Naive B cell (primary cell): ENCODE measurements around the gene ENPP7. TPM values are rescaled to one million over a fixed set of nuclear protein-coding genes. Genes with fewer than 3 reads are reported as not detected.

Experiments
- ATAC-seq, 2 donors: fragments of 150-1000 bp; cut with Tn5 transposase; 2 replicates each; pipeline ENCODE4 v1.10.0; 2021; ENCODE audit warnings: low read depth in 2 of 2, mild to moderate bottlenecking in 2 of 2, moderate library complexity in 2 of 2
- DNase-seq: peaks from one replicate; pipeline ENCODE4 v3.0.0; 2022
- H3K27ac Mint-ChIP-seq, 6 donors: one replicate each; pipeline ENCODE4 v1.8.0; 2020 to 2022; ENCODE audit warnings: mild to moderate bottlenecking in 6 of 6, mixed read lengths in 6 of 6, moderate library complexity in 5 of 6, inconsistent platforms in 2 of 6
- H3K27me3 Mint-ChIP-seq, 3 donors: one replicate each; pipeline ENCODE4 v1.8.0; 2021 to 2022; ENCODE audit warnings: mixed read lengths in 3 of 3, mild to moderate bottlenecking in 1 of 3
- H3K36me3 Mint-ChIP-seq, 2 donors: one replicate each; pipeline ENCODE4 v1.8.0; 2020 to 2022; ENCODE audit warnings: mixed read lengths in 2 of 2, inconsistent platforms in 1 of 2, mild to moderate bottlenecking in 1 of 2
- H3K4me1 Mint-ChIP-seq, 3 donors: one replicate each; pipeline ENCODE4 v1.8.0; 2020 to 2022; ENCODE audit warnings: mixed read lengths in 3 of 3, inconsistent platforms in 1 of 3, mild to moderate bottlenecking in 1 of 3, moderate library complexity in 1 of 3
- H3K4me3 Mint-ChIP-seq, 8 donors: one replicate each; pipeline ENCODE4 v1.8.0; 2020 to 2022; ENCODE audit warnings: mild to moderate bottlenecking in 8 of 8, mixed read lengths in 8 of 8, moderate library complexity in 8 of 8, inconsistent platforms in 2 of 8
- H3K9me3 Mint-ChIP-seq, 7 donors: one replicate each; pipeline ENCODE4 v1.8.0; 2020 to 2022; ENCODE audit warnings: mixed read lengths in 7 of 7, mild to moderate bottlenecking in 5 of 7, inconsistent platforms in 2 of 7, moderate library complexity in 1 of 7
- polyA plus RNA-seq, 6 donors: library from polyadenylated mRNA; unstranded; fragments of 300-500 nt; fragmentation: Illumina TruSeq; gene quantifications; one replicate each; pipeline ENCODE4 v1.2.3, GENCODE V29; 2021; ENCODE audit warnings: low read depth in 6 of 6

The ENPP7 gene
- polyA plus RNA-seq, 6 donors from 2014 or later, result 0.13 to 0.32 (median 0.19) TPM; not detected in 3

- Mint-ChIP-seq H3K4me1 (peaks cover 6 to 11% (median 11%) of the 10 kb centered on the region in 3 donors), H3K4me3 (no peak overlapping the region), H3K27ac (peak overlapping the region in 1 of 6 donors; percentile 38), H3K36me3 (no peaks in the 10 kb centered on the region), H3K9me3 (peaks cover 0 to 1% (median 0%) of the 10 kb centered on the region in 7 donors), H3K27me3 (peaks cover 11 to 79% (median 70%) of the 10 kb centered on the region in 3 donors)
- DNase-seq (no peak), ATAC-seq (no peak)
These were observed 35.4 kb upstream of the ENPP7 start for GRCh38 chr17:79695293-79695790.

GRCh38 chr17:79695797-79696609, 34.7 kb upstream of the ENPP7 start:
- peaks cover 6 to 11% (median 11%) of the 10 kb centered on the region in 3 donors for H3K4me1 Mint-ChIP-seq
- ATAC-seq, result no peak
- peak overlapping the region in 1 of 6 donors; percentile 90 for H3K27ac Mint-ChIP-seq
- DNase-seq, result no peak
- no peak overlapping the region for H3K4me3 Mint-ChIP-seq
- peaks cover 11 to 76% (median 66%) of the 10 kb centered on the region in 3 donors for H3K27me3 Mint-ChIP-seq
- H3K9me3 Mint-ChIP-seq, result peaks cover 0 to 1% (median 0%) of the 10 kb centered on the region in 7 donors
- no peaks in the 10 kb centered on the region for H3K36me3 Mint-ChIP-seq

GRCh38 chr17:79696610-79696982, 34.1 kb upstream of the ENPP7 start:
- H3K9me3 Mint-ChIP-seq, result peaks cover 0 to 1% (median 0%) of the 10 kb centered on the region in 7 donors
- H3K4me1 Mint-ChIP-seq, result peaks cover 6 to 11% (median 11%) of the 10 kb centered on the region in 3 donors
- H3K36me3 Mint-ChIP-seq, result no peaks in the 10 kb centered on the region
- H3K27ac Mint-ChIP-seq, result peak overlapping the region in 1 of 6 donors; percentile 78
- DNase-seq (no peak), ATAC-seq (no peak)
- no peak overlapping the region for H3K4me3 Mint-ChIP-seq
- H3K27me3 Mint-ChIP-seq, result peaks cover 11 to 76% (median 66%) of the 10 kb centered on the region in 3 donors

- Mint-ChIP-seq H3K4me3 (no peak overlapping the region), H3K4me1 (peaks cover 6 to 11% (median 11%) of the 10 kb centered on the region in 3 donors), H3K36me3 (no peaks in the 10 kb centered on the region), H3K27ac (no peak overlapping the region), H3K9me3 (no peaks in the 10 kb centered on the region), H3K27me3 (peaks cover 11 to 62% (median 54%) of the 10 kb centered on the region in 3 donors)
- DNase-seq (no peak), ATAC-seq (no peak)
These were observed 32.4 kb upstream of the ENPP7 start for GRCh38 chr17:79698146-79698846.

- Mint-ChIP-seq H3K4me3 (no peak overlapping the region), H3K9me3 (peaks cover 0 to under 1% (median 0%) of the 10 kb centered on the region in 7 donors), H3K36me3 (no peaks in the 10 kb centered on the region), H3K27ac (peak overlapping the region in 1 of 6 donors; percentile 70), H3K27me3 (peaks cover 11 to 56% (median 44%) of the 10 kb centered on the region in 3 donors), H3K4me1 (peaks cover 6 to 11% (median 11%) of the 10 kb centered on the region in 3 donors)
- no peak for ATAC-seq
- DNase-seq, result no peak
These were observed 31.2 kb upstream of the ENPP7 start for GRCh38 chr17:79699386-79700036.

- Mint-ChIP-seq H3K9me3 (peaks cover 0 to 2% (median 0%) of the 10 kb centered on the region in 7 donors), H3K4me3 (no peak overlapping the region), H3K27me3 (peaks cover 11 to 46% (median 36%) of the 10 kb centered on the region in 3 donors), H3K27ac (no peak overlapping the region), H3K4me1 (peaks cover 6 to 11% (median 11%) of the 10 kb centered on the region in 3 donors), H3K36me3 (no peaks in the 10 kb centered on the region)
- no peak for DNase-seq
- no peak for ATAC-seq
These were observed 30.2 kb upstream of the ENPP7 start for GRCh38 chr17:79700592-79700991.

GRCh38 chr17:79702034-79702433, 28.7 kb upstream of the ENPP7 start:
- no peak for DNase-seq
- Mint-ChIP-seq H3K27ac (no peak overlapping the region), H3K27me3 (peaks cover 3 to 41% (median 21%) of the 10 kb centered on the region in 3 donors), H3K36me3 (no peaks in the 10 kb centered on the region), H3K9me3 (peaks cover 0 to 2% (median 0%) of the 10 kb centered on the region in 7 donors), H3K4me1 (peaks cover 4 to 9% (median 8%) of the 10 kb centered on the region in 3 donors), H3K4me3 (no peak overlapping the region)
- ATAC-seq, result no peak

GRCh38 chr17:79702550-79703236, 28.1 kb upstream of the ENPP7 start:
- Mint-ChIP-seq H3K4me1 (peaks cover 0 to 5% (median 3%) of the 10 kb centered on the region in 3 donors), H3K9me3 (peaks cover 0 to 2% (median 0%) of the 10 kb centered on the region in 7 donors), H3K27me3 (peaks cover 0 to 35% (median 15%) of the 10 kb centered on the region in 3 donors), H3K4me3 (no peak overlapping the region), H3K36me3 (no peaks in the 10 kb centered on the region), H3K27ac (no peak overlapping the region)
- DNase-seq (no peak), ATAC-seq (no peak)

GRCh38 chr17:79704691-79705090, 26.1 kb upstream of the ENPP7 start:
- peak overlapping the region in 1 of 8 donors; percentile 35 for H3K4me3 Mint-ChIP-seq
- H3K27me3 Mint-ChIP-seq, result peaks cover 0 to 29% (median 5%) of the 10 kb centered on the region in 3 donors
- peaks cover 0 to 2% (median 0%) of the 10 kb centered on the region in 7 donors for H3K9me3 Mint-ChIP-seq
- H3K4me1 Mint-ChIP-seq, result peaks cover 0 to 9% (median 6%) of the 10 kb centered on the region in 3 donors
- no peak overlapping the region for H3K27ac Mint-ChIP-seq
- H3K36me3 Mint-ChIP-seq, result no peaks in the 10 kb centered on the region
- no peak for ATAC-seq
- DNase-seq, result no peak

GRCh38 chr17:79705674-79706073, 25.1 kb upstream of the ENPP7 start:
- DNase-seq (no peak), ATAC-seq (no peak)
- Mint-ChIP-seq H3K4me3 (no peak overlapping the region), H3K4me1 (peaks cover 0 to 7% (median 5%) of the 10 kb centered on the region in 3 donors), H3K27me3 (peaks cover 0 to 25% (median 0%) of the 10 kb centered on the region in 3 donors), H3K27ac (peak overlapping the region in 1 of 6 donors; percentile 33), H3K9me3 (peaks cover 0 to 2% (median 0%) of the 10 kb centered on the region in 7 donors), H3K36me3 (no peaks in the 10 kb centered on the region)

- DNase-seq, result no peak
- peaks cover 5 to 35% (median 9%) of the 10 kb centered on the region in 3 donors for H3K27me3 Mint-ChIP-seq
- no peak overlapping the region for H3K27ac Mint-ChIP-seq
- no peaks in the 10 kb centered on the region for H3K36me3 Mint-ChIP-seq
- peaks cover 0 to 7% (median 5%) of the 10 kb centered on the region in 3 donors for H3K4me1 Mint-ChIP-seq
- no peak for ATAC-seq
- peaks cover 0 to 7% (median 0%) of the 10 kb centered on the region in 7 donors for H3K9me3 Mint-ChIP-seq
- peak overlapping the region in 1 of 8 donors; percentile 29 for H3K4me3 Mint-ChIP-seq
These were observed 23.6 kb upstream of the ENPP7 start for GRCh38 chr17:79706931-79707850.
